Measurements from ENCODE around the gene ZNF335.

DNA sequence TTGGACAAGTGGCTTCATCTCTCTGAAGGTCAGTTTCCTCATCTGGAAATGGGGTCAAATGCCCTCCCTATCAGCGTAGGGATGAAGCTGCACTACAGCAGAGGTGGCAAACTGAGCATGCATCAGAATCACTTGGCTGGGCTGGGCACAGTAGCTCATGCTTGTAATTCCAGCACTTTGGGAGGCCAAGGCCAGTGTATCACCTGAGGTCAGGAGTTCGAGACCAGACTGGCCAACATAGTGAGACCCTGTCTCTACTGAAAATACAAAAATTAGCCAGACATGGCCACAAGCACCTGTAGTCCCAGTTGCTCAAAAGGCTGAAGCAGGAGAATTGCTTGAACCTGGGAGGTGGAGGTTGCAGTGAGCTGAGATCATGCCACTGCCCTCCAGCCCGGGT is 30.0 kb upstream of the ZNF335 start:
- TF ChIP-seq CTCF (IDR thresholded peaks at IDR 0.05) (no peak), POLR2AphosphoS5 (IDR thresholded peaks at IDR 0.05; ENCODE audit: insufficient read depth in 1 of 2, low read depth in 1 of 2) (no peak), POLR2A (IDR thresholded peaks at IDR 0.05) (no peak)

Data from vagina (tissue), 2 donors.